Liver (tissue), 9 donors: ENCODE data around the gene RBBP4. TPM values are rescaled to one million over a fixed set of nuclear protein-coding genes. Genes with fewer than 3 reads are reported as not detected.

Experiments
- DNase-seq: peaks from one replicate; pipeline ENCODE4 v3.0.0-alpha.2; 2017; ENCODE audit warnings: low spot score
- H3K27ac ChIP-seq, 2 donors: one replicate each; pipeline ENCODE4 v1.7.0; 2013; ENCODE audit warnings: inconsistent platforms in 2 of 2, low read length in 2 of 2, control low read depth in 1 of 2, low read depth in 1 of 2, mild to moderate bottlenecking in 1 of 2
- H3K27me3 ChIP-seq, 4 donors: one replicate each; pipeline versions ENCODE4 v1.6.1 to v1.7.0; 2013; ENCODE audit warnings: low read length in 3 of 4, inconsistent platforms in 1 of 4, mild to moderate bottlenecking in 1 of 4, moderate library complexity in 1 of 4; ENCODE audit not compliant: control insufficient read depth in 4 of 4, insufficient read depth in 4 of 4
- H3K36me3 ChIP-seq, 4 donors: one replicate each; pipeline versions ENCODE4 v1.6.1 to v1.7.0; 2013; ENCODE audit warnings: low read length in 3 of 4, mild to moderate bottlenecking in 3 of 4, low read depth in 1 of 4, moderate library complexity in 1 of 4; ENCODE audit not compliant: control insufficient read depth in 4 of 4, insufficient read depth in 3 of 4
- H3K4me1 ChIP-seq, 4 donors: one replicate each; pipeline versions ENCODE4 v1.6.1 to v1.7.0; 2013; ENCODE audit warnings: low read length in 3 of 4, mild to moderate bottlenecking in 3 of 4, moderate library complexity in 1 of 4; ENCODE audit not compliant: control insufficient read depth in 4 of 4, insufficient read depth in 4 of 4
- H3K4me3 ChIP-seq, 3 donors: one replicate each; pipeline versions ENCODE4 v1.6.1 to v1.7.0; 2013; ENCODE audit warnings: low read length in 3 of 3, control low read depth in 1 of 3, low read depth in 1 of 3, mild to moderate bottlenecking in 1 of 3
- H3K9ac ChIP-seq, 2 donors: one replicate each; pipeline ENCODE4 v1.7.0; 2013; ENCODE audit warnings: low read length in 2 of 2, mild to moderate bottlenecking in 2 of 2, moderate library complexity in 2 of 2, control low read depth in 1 of 2, low read depth in 1 of 2
- H3K9me3 ChIP-seq, 4 donors: one replicate each; pipeline versions ENCODE4 v1.6.1 to v1.7.0; 2013; ENCODE audit warnings: low read length in 3 of 4; ENCODE audit not compliant: control insufficient read depth in 4 of 4
- ATF3 ChIP-seq: IDR thresholded peaks from 2 replicates; pipeline ENCODE4 v1.6.1; 2016; ENCODE audit warnings: antibody characterized with exemption
- EGR1 ChIP-seq, 2 donors: IDR thresholded peaks; 2 replicates each; pipeline ENCODE4 v1.6.1; 2016 to 2018; ENCODE audit warnings: antibody characterized with exemption in 2 of 2, low read depth in 2 of 2
- FOXA1 ChIP-seq: IDR thresholded peaks from 2 replicates; pipeline ENCODE4 v1.6.1; 2016; ENCODE audit warnings: antibody characterized with exemption
- FOXA2 ChIP-seq: IDR thresholded peaks from 2 replicates; pipeline ENCODE4 v1.6.1; 2016; ENCODE audit warnings: antibody characterized with exemption
- GABPA ChIP-seq, 2 donors: IDR thresholded peaks in 1 of 2; conservative IDR thresholded peaks in 1 of 2; 2 replicates each; pipeline ENCODE4 v1.6.1; 2016; ENCODE audit warnings: antibody characterized with exemption in 2 of 2, mild to moderate bottlenecking in 1 of 2, moderate library complexity in 1 of 2
- HNF4A ChIP-seq, 2 donors: conservative IDR thresholded peaks; 2 replicates each; pipeline ENCODE4 v1.6.1; 2016; ENCODE audit warnings: antibody characterized with exemption in 2 of 2, mild to moderate bottlenecking in 2 of 2
- HNF4G ChIP-seq: IDR thresholded peaks from 2 replicates; pipeline ENCODE4 v1.6.1; 2016; ENCODE audit warnings: antibody characterized with exemption
- JUND ChIP-seq, 2 donors: IDR thresholded peaks; 2 replicates each; pipeline ENCODE4 v1.6.1; 2016; ENCODE audit warnings: antibody characterized with exemption in 2 of 2
- NR2F2 ChIP-seq: IDR thresholded peaks from 2 replicates; pipeline ENCODE4 v1.6.1; 2016; ENCODE audit warnings: antibody characterized with exemption
- RAD21 ChIP-seq, 2 donors: IDR thresholded peaks; 2 replicates each; pipeline ENCODE4 v1.6.1; 2016; ENCODE audit warnings: antibody characterized with exemption in 2 of 2, mild to moderate bottlenecking in 2 of 2
- REST ChIP-seq: IDR thresholded peaks from 2 replicates; pipeline ENCODE4 v1.6.1; 2016; ENCODE audit warnings: antibody characterized with exemption, mild to moderate bottlenecking
- RXRA ChIP-seq, 2 donors: IDR thresholded peaks; 2 replicates each; pipeline ENCODE4 v1.6.1; 2017 to 2018; ENCODE audit warnings: antibody characterized with exemption in 2 of 2, mild to moderate bottlenecking in 1 of 2
- SP1 ChIP-seq: IDR thresholded peaks from 2 replicates; pipeline ENCODE4 v1.6.1; 2018; ENCODE audit warnings: antibody characterized with exemption, mild to moderate bottlenecking
- TAF1 ChIP-seq: conservative IDR thresholded peaks from 2 replicates; pipeline ENCODE4 v1.6.1; 2016; ENCODE audit warnings: antibody characterized with exemption, mild to moderate bottlenecking
- YY1 ChIP-seq: IDR thresholded peaks from 2 replicates; pipeline ENCODE4 v1.6.1; 2016; ENCODE audit warnings: antibody characterized with exemption, mild to moderate bottlenecking
- WGBS: extraction: QIAGEN DNeasy Blood & Tissue Kit; methylation state at CpG from one replicate; pipeline ENCODE4 v1.1.7; 2013; 5-methylcytosine and 5-hydroxymethylcytosine counted together
- polyA plus RNA-seq, 2 donors: library from polyadenylated mRNA; stranded (reverse) in 1 of 2; unstranded in 1 of 2; fragments of 200-250 nt in 1 of 2; fragments of >200 nt in 1 of 2; fragmentation: Nextera tagmentation in 1 of 2; extraction: Ambion mirVana in 1 of 2; gene quantifications; one replicate each; pipeline versions ENCODE4 v1.2.1 to v1.2.3, GENCODE V29; 2013 to 2015
- total RNA-seq, 2 donors: library from RNA; depleted of rRNA; stranded (reverse); fragments of >200 nt; gene quantifications; one replicate each; pipeline ENCODE4 v1.2.3, GENCODE V29; 2014
- TF ChIP-seq, protein P1 (sequence below): fragments of 150-350 bp; IDR thresholded peaks from 2 replicates; pipeline ENCODE4 v1.5.1; 2017; ENCODE audit warnings: improper control_type of control experiment, low read depth, low read length; ENCODE audit not compliant: missing input control
- TF ChIP-seq, protein P2 (sequence below): IDR thresholded peaks from 2 replicates; pipeline ENCODE4 v1.6.1; 2016; ENCODE audit warnings: antibody characterized with exemption
- TF ChIP-seq, protein P3 (sequence below): IDR thresholded peaks from 2 replicates; pipeline ENCODE4 v1.6.1; 2016; ENCODE audit warnings: antibody characterized with exemption
- donor health status: healthy.
- donor health status: healthy.
- donor health status: healthy.
- donor health status: healthy.
- donor health status: healthy.

Gene RBBP4
- total and polyA plus RNA-seq, 4 donors, result 35.3 to 93.1 (median 49.0) TPM

DNA sequence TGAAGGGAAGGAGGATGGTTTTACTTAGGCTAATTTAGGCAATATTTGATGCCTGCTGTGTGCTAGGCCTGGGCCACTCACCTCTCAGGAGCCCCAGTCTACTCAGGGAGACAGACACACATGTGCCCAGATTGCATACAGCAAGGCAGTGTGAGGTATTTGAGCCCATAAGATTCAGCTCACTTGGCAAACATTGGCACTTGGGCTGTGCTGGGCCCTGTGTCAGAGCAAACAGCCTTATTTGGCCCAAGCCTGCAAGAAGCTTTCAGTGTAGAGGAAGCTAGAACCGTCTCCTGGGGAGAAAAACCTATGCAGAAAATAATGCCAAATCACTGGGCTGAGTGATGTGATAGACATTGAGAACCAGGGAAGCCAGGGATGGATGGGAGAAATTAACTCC is 55.5 kb downstream of the RBBP4 start:
- H3K9me3 ChIP-seq, result no peaks in the 10 kb centered on the region
- no peak overlapping the region for H3K4me3 ChIP-seq
- H3K9ac ChIP-seq, result no peak overlapping the region
- H3K36me3 ChIP-seq, result no peaks in the 10 kb centered on the region
- peaks cover 0 to 11% (median 2%) of the 10 kb centered on the region in 4 donors for H3K4me1 ChIP-seq
- 41% methylated on average over 1 of the region's 1 CpG for WGBS
- TF ChIP-seq, protein P1, sequence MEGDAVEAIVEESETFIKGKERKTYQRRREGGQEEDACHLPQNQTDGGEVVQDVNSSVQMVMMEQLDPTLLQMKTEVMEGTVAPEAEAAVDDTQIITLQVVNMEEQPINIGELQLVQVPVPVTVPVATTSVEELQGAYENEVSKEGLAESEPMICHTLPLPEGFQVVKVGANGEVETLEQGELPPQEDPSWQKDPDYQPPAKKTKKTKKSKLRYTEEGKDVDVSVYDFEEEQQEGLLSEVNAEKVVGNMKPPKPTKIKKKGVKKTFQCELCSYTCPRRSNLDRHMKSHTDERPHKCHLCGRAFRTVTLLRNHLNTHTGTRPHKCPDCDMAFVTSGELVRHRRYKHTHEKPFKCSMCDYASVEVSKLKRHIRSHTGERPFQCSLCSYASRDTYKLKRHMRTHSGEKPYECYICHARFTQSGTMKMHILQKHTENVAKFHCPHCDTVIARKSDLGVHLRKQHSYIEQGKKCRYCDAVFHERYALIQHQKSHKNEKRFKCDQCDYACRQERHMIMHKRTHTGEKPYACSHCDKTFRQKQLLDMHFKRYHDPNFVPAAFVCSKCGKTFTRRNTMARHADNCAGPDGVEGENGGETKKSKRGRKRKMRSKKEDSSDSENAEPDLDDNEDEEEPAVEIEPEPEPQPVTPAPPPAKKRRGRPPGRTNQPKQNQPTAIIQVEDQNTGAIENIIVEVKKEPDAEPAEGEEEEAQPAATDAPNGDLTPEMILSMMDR, result no peak
- TF ChIP-seq, protein P2, sequence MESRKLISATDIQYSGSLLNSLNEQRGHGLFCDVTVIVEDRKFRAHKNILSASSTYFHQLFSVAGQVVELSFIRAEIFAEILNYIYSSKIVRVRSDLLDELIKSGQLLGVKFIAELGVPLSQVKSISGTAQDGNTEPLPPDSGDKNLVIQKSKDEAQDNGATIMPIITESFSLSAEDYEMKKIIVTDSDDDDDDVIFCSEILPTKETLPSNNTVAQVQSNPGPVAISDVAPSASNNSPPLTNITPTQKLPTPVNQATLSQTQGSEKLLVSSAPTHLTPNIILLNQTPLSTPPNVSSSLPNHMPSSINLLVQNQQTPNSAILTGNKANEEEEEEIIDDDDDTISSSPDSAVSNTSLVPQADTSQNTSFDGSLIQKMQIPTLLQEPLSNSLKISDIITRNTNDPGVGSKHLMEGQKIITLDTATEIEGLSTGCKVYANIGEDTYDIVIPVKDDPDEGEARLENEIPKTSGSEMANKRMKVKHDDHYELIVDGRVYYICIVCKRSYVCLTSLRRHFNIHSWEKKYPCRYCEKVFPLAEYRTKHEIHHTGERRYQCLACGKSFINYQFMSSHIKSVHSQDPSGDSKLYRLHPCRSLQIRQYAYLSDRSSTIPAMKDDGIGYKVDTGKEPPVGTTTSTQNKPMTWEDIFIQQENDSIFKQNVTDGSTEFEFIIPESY, result no peak
- TF ChIP-seq NR2F2 (no peak), EGR1 (IDR thresholded peaks at IDR 0.05; ENCODE audit: low read depth in 2 of 2) (no peak), GABPA (IDR thresholded peaks at IDR 0.05 in 1 of 2, conservative IDR thresholded peaks at IDR 0.05 in 1 of 2) (no peak), TAF1 (no peak)
- no peak overlapping the region for H3K27ac ChIP-seq
- no peak for DNase-seq
- no peaks in the 10 kb centered on the region for H3K27me3 ChIP-seq

- H3K36me3 ChIP-seq, result no peaks in the 10 kb centered on the region
- H3K9me3 ChIP-seq, result no peaks in the 10 kb centered on the region
- H3K27ac ChIP-seq, result no peak overlapping the region
- no peak overlapping the region for H3K4me3 ChIP-seq
- no peaks in the 10 kb centered on the region for H3K27me3 ChIP-seq
- TF ChIP-seq SP1, result no peak
- TF ChIP-seq RXRA (IDR thresholded peaks at IDR 0.05), result no peak
- no peak for TF ChIP-seq HNF4G
- TF ChIP-seq EGR1 (IDR thresholded peaks at IDR 0.05; ENCODE audit: low read depth in 2 of 2), result no peak
- TF ChIP-seq RAD21 (IDR thresholded peaks at IDR 0.05), result no peak
- TF ChIP-seq YY1, result no peak
- no peak for TF ChIP-seq ATF3
- no peak for TF ChIP-seq GABPA (IDR thresholded peaks at IDR 0.05 in 1 of 2, conservative IDR thresholded peaks at IDR 0.05 in 1 of 2)
- TF ChIP-seq, protein P1, result no peak
- no peak for TF ChIP-seq FOXA1
- TF ChIP-seq, protein P2, result no peak
- TF ChIP-seq TAF1, result no peak
- TF ChIP-seq, protein P3, sequence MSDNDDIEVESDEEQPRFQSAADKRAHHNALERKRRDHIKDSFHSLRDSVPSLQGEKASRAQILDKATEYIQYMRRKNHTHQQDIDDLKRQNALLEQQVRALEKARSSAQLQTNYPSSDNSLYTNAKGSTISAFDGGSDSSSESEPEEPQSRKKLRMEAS, result no peak
- TF ChIP-seq HNF4A (conservative IDR thresholded peaks at IDR 0.05), result no peak
- no peak for TF ChIP-seq FOXA2
- TF ChIP-seq JUND (IDR thresholded peaks at IDR 0.05), result no peak
- no peak for TF ChIP-seq NR2F2
- no peak for TF ChIP-seq REST
- peaks cover 0 to 5% (median 0%) of the 10 kb centered on the region in 4 donors for H3K4me1 ChIP-seq
- DNase-seq, result no peak
- H3K9ac ChIP-seq, result no peak overlapping the region
- 86% methylated on average over 2 of the region's 2 CpGs for WGBS
Measured at GRCh38 chr1:32709075-32709474, 58.1 kb downstream of the RBBP4 start.
